ENCODE data around the gene DGKB.

DGKB gene

GRCh38 chr7:14821757-14822480 is 80.6 kb downstream of the DGKB start:
- DNase-seq (ENCODE audit: low spot score): no peak

DNA sequence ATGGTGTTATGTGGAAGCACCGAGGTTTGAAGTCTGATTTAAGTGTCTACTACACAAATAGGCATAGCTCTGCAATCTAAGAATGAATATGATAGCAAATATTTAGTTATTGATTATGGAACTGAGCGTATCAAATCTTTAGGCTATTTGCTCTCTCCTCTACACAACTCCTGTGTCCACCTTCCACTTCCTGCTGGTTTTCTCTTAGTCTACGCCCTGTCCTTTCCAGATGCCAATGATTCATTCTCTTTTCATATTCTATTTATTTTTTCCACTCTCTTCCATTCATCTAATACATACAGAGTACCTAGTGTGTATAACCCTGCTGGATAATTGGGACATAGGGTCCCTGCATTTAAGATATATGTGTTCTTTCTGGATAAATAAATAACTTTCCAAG is 83.7 kb downstream of the DGKB start:
- DNase-seq (ENCODE audit: low spot score): no peak

DNA sequence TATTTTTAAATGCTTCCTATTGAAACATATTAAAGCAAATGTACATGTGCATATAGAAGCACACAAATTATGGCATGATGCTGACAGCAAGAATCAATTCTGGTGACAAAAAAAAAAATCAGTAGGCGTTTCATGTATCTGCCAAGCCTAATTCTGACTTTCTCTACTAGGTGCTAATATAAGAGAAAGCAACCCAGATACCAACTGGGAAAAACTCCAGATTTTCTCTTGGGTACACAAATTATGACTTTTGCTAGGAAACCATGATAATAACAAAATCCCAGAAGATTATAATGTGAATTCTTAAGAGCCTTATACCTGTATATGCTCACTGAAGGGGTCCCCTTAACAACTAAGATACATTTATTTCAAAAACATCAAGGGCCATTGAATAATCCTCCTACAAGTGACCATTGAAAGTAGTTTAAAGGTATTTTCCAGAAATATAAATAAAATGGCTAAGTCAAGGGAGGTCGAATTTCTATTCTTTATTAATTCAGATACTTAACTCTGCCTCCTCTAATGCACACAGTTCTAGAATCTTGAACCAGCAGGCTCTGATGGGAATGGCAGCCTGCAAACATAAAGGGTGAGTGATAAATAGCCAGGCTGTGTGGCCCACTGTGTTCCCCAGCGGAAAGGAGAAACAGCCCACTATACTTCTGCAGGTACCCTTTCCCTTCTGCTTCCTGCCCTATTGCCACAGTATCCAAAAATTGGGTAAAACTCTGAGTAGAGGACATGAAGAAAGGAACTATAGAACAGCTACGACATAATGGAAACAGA is 84.5 kb downstream of the DGKB start:
- DNase-seq (ENCODE audit: low spot score): no peak

GRCh38 chr7:14807507-14807906 is 95.0 kb downstream of the DGKB start:
- DNase-seq (ENCODE audit: low spot score): peak; percentile 10

DNA sequence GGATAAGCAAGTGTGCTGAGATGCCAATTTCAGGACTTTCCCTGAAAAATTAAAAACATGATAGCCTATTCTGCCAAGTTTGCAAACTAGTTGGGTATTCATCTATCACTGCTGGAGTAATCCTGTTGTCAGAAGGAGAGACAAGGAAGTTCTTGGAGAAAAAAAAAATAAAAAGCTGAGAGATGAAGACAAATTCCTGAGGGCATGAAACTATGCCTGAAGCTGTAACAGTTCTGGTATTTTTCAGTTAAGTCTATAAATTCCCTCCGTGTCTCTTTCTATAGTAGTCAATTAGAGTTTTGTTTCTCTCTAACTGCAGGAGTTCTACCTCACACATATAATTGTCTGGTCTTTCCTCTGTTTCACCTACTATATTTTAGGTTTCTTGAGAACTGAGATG is 95.7 kb downstream of the DGKB start:
- peak; percentile 10 for DNase-seq (ENCODE audit: low spot score)

DNA sequence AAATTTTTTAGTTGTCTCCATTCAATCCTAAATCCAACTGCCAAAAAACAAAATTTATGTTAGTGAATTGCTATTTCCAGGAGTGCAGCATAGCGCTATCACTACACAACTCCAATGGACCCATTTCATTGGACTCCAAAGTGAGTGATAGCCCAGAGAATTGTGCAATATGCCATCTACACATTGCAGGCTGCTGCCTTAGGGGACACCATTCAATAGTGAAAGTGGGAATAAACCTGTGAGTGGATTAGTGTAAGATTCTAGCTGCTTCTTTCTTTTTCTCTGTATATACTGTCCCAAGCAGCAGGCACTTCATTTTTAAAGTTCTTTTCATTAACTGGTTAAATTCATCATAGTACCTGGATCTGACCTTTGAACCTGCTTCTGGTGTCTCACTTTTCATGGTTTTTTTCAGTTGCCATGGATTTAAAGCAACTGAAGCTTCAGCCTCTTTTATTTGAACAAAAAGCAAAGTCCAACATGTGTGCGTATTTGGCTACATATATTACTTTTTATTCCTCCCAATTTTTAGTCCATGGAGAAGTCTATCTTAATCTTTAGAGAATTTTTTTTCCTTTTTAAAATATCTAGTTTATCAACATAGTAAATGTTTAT is 97.3 kb downstream of the DGKB start:
- no peak for DNase-seq (ENCODE audit: low spot score)

DNA sequence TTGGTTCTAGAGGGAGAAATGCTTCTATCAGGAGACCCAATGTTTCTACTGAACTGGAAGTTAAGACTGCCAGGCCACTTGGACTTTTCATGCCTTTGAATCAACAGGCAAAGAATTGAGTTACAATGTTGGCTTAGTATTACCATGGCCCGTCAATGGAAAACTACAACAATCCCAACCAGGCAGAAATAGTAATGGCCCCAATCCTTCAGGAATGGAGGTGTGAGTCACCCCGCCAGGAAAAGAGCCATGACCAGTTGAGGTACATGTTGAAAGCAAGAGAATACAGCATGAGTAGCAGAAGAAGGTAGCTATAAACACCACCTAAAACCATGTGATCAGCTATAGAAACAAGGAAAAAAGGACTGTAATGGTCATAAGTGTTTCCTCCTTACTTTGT is 101.9 kb downstream of the DGKB start:
- no peak for DNase-seq (ENCODE audit: low spot score)

DNA sequence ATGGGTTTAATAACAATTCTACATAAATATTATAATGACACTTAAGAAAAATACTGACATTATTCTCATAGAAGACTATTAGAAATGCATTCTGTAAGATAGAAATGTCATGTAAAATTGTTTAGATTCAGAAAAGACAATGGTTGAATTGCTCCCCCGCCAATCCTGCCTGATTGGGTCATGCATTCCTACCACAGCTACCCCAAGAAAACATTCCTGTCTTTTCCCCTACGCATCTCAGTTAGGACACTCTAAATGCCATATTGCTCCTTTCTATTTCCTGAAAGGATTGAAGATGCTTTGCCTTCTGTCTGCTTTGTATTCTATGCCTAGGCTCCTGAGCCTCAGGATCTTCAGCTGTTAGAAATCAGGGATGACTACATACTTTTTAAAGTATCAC is 109.4 kb downstream of the DGKB start:
- no peak for DNase-seq (ENCODE audit: low spot score)

GRCh38 chr7:14787551-14787950 is 115.0 kb downstream of the DGKB start:
- no peak for DNase-seq (ENCODE audit: low spot score)

DNA sequence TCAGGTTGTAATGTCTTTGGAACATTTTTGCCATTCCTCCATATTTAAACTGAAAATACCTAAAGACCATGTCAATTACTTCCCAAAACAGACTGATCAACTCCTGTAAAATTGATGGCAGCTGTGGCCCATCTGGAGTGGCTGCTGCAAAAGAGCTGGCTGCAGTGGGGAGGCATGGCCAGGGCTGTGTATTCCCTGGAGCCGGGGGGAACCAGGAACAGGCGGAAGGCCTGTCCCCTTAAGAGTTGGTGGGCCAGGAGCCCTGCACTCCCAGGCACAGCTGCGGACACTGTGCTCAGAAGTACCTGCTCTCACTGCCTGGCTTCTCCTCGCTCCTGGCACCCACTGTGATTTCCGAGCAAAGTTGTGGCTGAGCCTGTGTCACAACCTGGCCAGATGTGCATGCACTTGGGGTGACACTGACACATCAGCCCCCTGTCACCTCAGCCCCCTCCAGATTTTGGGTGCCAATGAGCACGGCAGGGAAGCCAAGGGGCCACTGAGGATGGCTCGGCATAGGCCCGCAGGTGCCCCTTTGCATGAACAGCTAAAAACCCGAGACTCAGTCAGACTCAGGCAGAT is 116.1 kb downstream of the DGKB start:
- no peak for DNase-seq (ENCODE audit: low spot score)

DNA sequence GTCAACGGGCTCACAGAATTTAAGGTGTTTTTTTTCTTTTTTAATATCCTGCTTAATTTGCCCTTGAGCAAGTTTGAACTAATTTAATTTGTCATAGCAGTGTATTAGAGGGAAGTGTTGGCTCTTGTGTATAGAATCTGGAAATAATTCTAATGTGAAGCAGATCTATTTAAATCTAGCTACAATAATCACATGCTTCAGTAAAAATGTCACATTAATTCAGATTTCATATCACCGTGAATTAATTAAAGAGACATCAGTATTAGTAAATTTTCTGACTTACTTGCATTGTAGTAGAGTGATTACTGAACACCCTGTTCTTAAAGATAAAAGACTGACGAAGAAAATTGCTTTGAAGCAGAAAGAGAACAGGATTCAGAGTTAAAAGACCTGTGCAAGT is 124.7 kb downstream of the DGKB start:
- DNase-seq (ENCODE audit: low spot score): no peak

- DNase-seq (ENCODE audit: low spot score): no peak
Observed at GRCh38 chr7:14776266-14776665, 126.3 kb downstream of the DGKB start.

- DNase-seq (ENCODE audit: low spot score): no peak
Observed at GRCh38 chr7:14773729-14774271, 128.8 kb downstream of the DGKB start.

DNA sequence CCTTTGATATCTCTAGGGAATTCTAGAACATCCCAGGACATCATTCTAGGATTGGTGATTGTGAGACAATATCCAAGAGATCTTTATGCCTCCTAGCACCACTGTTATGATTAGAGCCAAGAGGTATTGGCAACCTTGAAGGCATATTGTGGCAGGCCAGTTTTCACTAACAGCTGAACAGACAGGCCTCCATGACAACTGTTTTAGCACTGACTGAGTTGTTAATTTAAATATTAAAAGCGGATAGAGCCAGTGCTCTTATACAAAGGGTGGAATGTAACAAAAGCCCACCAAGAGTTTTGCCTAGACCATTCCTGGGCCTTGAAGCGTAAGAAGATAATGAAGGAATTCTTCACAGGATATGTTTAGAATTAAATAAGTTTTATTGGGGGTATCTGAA is 131.9 kb downstream of the DGKB start:
- no peak for DNase-seq (ENCODE audit: low spot score)

DNA sequence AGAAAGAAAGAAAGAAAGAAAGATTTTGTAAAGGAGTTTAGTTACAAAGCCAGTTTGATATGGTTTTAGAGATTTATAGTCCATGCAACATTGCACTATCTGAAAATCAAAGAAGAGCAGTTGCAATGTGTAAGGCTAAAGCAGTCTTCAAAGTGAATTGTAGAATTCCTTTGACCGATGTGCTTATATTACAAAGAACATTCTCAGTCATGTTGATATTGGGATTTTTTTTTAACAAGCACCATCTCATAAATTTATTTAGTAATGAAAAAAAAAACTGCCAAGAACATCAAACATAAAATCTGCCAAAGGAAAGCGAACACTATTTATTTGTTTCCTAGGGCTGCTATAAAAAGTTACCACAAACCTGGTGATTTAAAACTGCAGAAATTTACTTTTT is 133.3 kb downstream of the DGKB start:
- no peak for DNase-seq (ENCODE audit: low spot score)

- DNase-seq (ENCODE audit: low spot score): no peak
Observed at GRCh38 chr7:14767716-14768425, 134.7 kb downstream of the DGKB start.

DNA sequence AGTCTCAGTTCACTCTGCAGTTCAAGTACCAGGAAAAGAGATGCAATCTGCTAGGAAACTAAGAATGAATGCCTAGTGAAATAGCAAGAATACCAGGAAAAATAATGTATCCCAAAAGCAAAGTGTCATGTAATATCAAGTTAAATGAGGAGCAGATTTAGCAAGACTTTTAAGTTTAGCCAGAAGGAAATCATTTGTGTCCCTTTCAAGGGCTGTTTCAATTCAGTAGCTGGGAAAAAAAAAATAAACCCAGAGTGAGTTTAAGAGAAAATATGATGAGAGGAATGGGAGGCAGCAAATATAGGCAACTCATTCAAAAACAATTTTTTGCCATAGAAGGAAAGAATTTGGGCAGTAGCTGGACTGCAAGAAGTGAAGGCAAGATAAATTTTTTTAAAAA is 135.8 kb downstream of the DGKB start:
- no peak for DNase-seq (ENCODE audit: low spot score)

- DNase-seq (ENCODE audit: low spot score): no peak
Observed at GRCh38 chr7:14765731-14766130, 136.8 kb downstream of the DGKB start.

DNA sequence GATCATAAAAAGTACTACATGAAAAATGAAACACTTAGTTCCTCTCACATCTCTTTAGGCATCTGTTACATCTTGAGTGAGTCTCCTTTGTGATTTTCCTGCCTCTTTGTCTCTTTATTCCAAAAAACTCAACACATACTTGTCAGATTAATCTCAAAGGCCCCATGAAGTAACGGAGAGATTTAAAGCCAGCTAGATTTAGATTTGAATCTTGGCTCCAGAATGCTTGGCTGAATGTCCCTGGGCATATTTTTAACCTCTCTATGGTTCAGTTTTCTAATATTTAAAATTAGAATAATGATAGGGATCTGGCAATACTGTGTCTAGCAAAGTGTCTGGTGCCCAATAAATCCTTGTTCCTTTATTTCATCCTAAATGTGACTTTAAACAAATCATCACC is 140.0 kb downstream of the DGKB start:
- DNase-seq (ENCODE audit: low spot score): no peak

DNA sequence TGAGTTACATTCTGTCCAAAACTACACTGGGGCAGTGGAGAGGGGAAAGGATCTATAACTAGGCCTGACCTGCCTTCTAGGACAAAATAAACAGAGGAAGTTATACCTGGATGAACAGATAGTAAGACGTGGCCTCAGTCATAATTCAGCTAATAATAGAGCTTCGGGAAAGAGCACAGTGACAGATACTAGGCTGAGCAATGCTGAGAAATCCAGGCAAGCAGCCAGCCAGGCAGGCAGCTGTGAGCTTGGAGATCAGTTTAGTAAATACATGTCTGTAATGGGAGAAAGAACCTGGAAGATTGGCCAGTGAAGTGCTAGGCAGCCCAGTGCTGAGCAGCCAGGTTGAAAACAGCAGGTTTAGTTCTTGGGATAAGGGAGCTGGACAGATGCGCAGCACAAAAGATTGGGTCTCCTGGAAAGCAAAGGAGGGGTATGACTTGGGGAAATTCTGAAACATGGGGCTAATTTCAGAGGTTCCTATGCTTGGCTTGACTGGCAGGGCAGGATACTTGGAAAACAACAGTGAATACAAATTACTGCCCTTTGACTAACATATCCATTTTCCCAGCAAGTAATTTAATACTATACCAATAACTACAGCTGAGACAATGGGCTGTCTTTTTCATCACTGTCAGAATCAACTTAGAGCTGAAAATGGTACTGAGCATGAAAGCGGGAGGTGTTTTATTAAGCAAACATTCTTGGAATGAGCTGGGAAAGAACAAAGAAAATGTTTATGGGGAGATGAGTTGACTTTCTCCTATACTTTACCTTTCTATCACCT is 140.8 kb downstream of the DGKB start:
- peak; percentile 14 for DNase-seq (ENCODE audit: low spot score)
